ENCODE results near the gene RGCC.

The RGCC gene

GRCh38 chr13:41413872-41414271 lies 43.5 kb upstream of the RGCC start:
- ChIA-PET CTCF (interaction anchor here (0.7 to 1.7 kb wide), 2 partner anchors 239 to 802 kb away, joined by 3 to 5 read pairs; no protein-coding TSS in a partner anchor), POLR2A (no interaction called here)
- no peaks in the 10 kb centered on the region for H3K36me3 ChIP-seq (ENCODE audit: control insufficient read depth in 2 of 2, insufficient read depth in 1 of 2, low read length in 2 of 2)
- TF ChIP-seq MZF1 (tag by site-specific recombination; IDR thresholded peaks at IDR 0.05; ENCODE audit: borderline replicate concordance) = no peak
- no peak for TF ChIP-seq ZNF654 (tag by site-specific recombination; IDR thresholded peaks at IDR 0.05; ENCODE audit: low read depth)
- no peak for TF ChIP-seq ZNF23 (tag by site-specific recombination; IDR thresholded peaks at IDR 0.05; ENCODE audit: borderline replicate concordance)
- TF ChIP-seq ZNF362 (tag by site-specific recombination; IDR thresholded peaks at IDR 0.05) = no peak
- H3K27ac ChIP-seq (ENCODE audit: extremely low read depth, low read depth, low read length) = no peak overlapping the region
- no peak overlapping the region for H3K4me3 ChIP-seq (ENCODE audit: low read depth, low read length)
- no peaks in the 10 kb centered on the region for H3K4me1 ChIP-seq (ENCODE audit: control insufficient read depth, insufficient read depth, low read length)
- no peaks in the 10 kb centered on the region for H3K9me3 ChIP-seq (ENCODE audit: control insufficient read depth, insufficient read depth, low read depth, low read length)

- TF ChIP-seq ZSCAN18 (tag by site-specific recombination; IDR thresholded peaks at IDR 0.05) = no peak
- no peak for TF ChIP-seq ZNF138 (tag by site-specific recombination; IDR thresholded peaks at IDR 0.05; ENCODE audit: borderline replicate concordance)
- no peak for TF ChIP-seq MEIS1 (CRISPR knock-in tag; IDR thresholded peaks at IDR 0.05; ENCODE audit: borderline replicate concordance)
- no peak for TF ChIP-seq ZNF777 (tag by site-specific recombination; IDR thresholded peaks at IDR 0.05; ENCODE audit: borderline replicate concordance)
- TF ChIP-seq ZNF645 (tag by site-specific recombination; IDR thresholded peaks at IDR 0.05) = no peak
- no peak for TF ChIP-seq ZNF433 (tag by site-specific recombination; IDR thresholded peaks at IDR 0.05; ENCODE audit: low read depth)
- no peak for TF ChIP-seq ZNF426 (tag by site-specific recombination; IDR thresholded peaks at IDR 0.05)
- no peak for TF ChIP-seq KLF1 (tag by site-specific recombination; IDR thresholded peaks at IDR 0.05)
- TF ChIP-seq ZNF707 (tag by site-specific recombination; IDR thresholded peaks at IDR 0.05) = no peak
- TF ChIP-seq ZNF624 (tag by site-specific recombination; IDR thresholded peaks at IDR 0.05) = no peak
- no peak for TF ChIP-seq OVOL3 (tag by site-specific recombination; IDR thresholded peaks at IDR 0.05)
- no peak for TF ChIP-seq ELK4 (IDR thresholded peaks at IDR 0.05; ENCODE audit: borderline replicate concordance, low read depth, low read length)
- TF ChIP-seq, protein P1, sequence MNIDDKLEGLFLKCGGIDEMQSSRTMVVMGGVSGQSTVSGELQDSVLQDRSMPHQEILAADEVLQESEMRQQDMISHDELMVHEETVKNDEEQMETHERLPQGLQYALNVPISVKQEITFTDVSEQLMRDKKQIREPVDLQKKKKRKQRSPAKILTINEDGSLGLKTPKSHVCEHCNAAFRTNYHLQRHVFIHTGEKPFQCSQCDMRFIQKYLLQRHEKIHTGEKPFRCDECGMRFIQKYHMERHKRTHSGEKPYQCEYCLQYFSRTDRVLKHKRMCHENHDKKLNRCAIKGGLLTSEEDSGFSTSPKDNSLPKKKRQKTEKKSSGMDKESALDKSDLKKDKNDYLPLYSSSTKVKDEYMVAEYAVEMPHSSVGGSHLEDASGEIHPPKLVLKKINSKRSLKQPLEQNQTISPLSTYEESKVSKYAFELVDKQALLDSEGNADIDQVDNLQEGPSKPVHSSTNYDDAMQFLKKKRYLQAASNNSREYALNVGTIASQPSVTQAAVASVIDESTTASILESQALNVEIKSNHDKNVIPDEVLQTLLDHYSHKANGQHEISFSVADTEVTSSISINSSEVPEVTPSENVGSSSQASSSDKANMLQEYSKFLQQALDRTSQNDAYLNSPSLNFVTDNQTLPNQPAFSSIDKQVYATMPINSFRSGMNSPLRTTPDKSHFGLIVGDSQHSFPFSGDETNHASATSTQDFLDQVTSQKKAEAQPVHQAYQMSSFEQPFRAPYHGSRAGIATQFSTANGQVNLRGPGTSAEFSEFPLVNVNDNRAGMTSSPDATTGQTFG (tag by site-specific recombination; IDR thresholded peaks at IDR 0.05; ENCODE audit: borderline replicate concordance) = no peak
- Histone ChIP-seq H3K4me1 (ENCODE audit: control insufficient read depth, insufficient read depth, low read length) (no peaks in the 10 kb centered on the region), H3K9me3 (ENCODE audit: control insufficient read depth, insufficient read depth, low read depth, low read length) (no peaks in the 10 kb centered on the region), H3K4me3 (ENCODE audit: low read depth, low read length) (no peak overlapping the region), H3K27ac (ENCODE audit: extremely low read depth, low read depth, low read length) (no peak overlapping the region), H3K36me3 (ENCODE audit: control insufficient read depth in 2 of 2, insufficient read depth in 1 of 2, low read length in 2 of 2) (no peaks in the 10 kb centered on the region)
- CTCF ChIA-PET = no interaction called here
- POLR2A ChIA-PET = no interaction called here
These were observed 41.1 kb upstream of the RGCC start for GRCh38 chr13:41416276-41416675.

All from HEK293 (cell line).